Activated B cell treated with CpG ODN at 0.5 μM for 24 hours (primary cell): ENCODE results near the gene PAPPA. TPM values are rescaled to one million over a fixed set of nuclear protein-coding genes. Genes with fewer than 3 reads are reported as not detected.

Source experiments
- ATAC-seq: fragments of 200-7000 bp; cut with Tn5 transposase; one replicate; pipeline ENCODE4 v1.10.0; 2021; ENCODE audit warnings: low read depth, mild to moderate bottlenecking, moderate library complexity
- CTCF ChIA-PET: fragments of 350-600 bp; sonication (Branson Sonifier 250); formaldehyde crosslinking; loops from one replicate; lab custom pipeline; 2021; ENCODE audit warnings: antibody characterized with exemption; lab: Charles Lee
- POLR2A ChIA-PET: fragments of 350-600 bp; sonication (Branson Sonifier 250); formaldehyde crosslinking; loops from one replicate; lab custom pipeline; 2021; ENCODE audit warnings: antibody characterized with exemption; lab: Charles Lee
- DNase-seq: peaks from one replicate; pipeline ENCODE4 v3.0.0; 2022
- H3K27ac Mint-ChIP-seq: one replicate; pipeline ENCODE4 v1.8.0; 2020; ENCODE audit warnings: mixed read lengths
- H3K27me3 Mint-ChIP-seq: one replicate; pipeline ENCODE4 v1.8.0; 2021; ENCODE audit warnings: mixed read lengths
- H3K36me3 Mint-ChIP-seq: one replicate; pipeline ENCODE4 v1.8.0; 2021; ENCODE audit warnings: low read depth, mixed read lengths
- H3K4me1 Mint-ChIP-seq: one replicate; pipeline ENCODE4 v1.8.0; 2021; ENCODE audit warnings: mixed read lengths
- H3K4me3 Mint-ChIP-seq: one replicate; pipeline ENCODE4 v1.8.0; 2020; ENCODE audit warnings: mild to moderate bottlenecking, mixed read lengths
- H3K9me3 Mint-ChIP-seq: one replicate; pipeline ENCODE4 v1.8.0; 2020; ENCODE audit warnings: mixed read lengths
- intact Hi-C: fragments of 100-400 bp; cut with micrococcal nuclease; formaldehyde crosslinking; loops from one replicate; pipeline ENCODE4 v1.15.1; 2024
- total RNA-seq: library from RNA; stranded (reverse); gene quantifications from 2 replicates; pipeline ENCODE4 v1.2.3, GENCODE V29; 2022
- TF ChIP-seq, protein P1 (sequence below): fragments of 200-600 bp; IDR thresholded peaks from one replicate; pipeline ENCODE4 v1.8.0; 2022; ENCODE audit warnings: antibody characterized with exemption, mild to moderate bottlenecking

Gene PAPPA
- total RNA-seq, 1 donor from 2014 or later: not detected

DNA sequence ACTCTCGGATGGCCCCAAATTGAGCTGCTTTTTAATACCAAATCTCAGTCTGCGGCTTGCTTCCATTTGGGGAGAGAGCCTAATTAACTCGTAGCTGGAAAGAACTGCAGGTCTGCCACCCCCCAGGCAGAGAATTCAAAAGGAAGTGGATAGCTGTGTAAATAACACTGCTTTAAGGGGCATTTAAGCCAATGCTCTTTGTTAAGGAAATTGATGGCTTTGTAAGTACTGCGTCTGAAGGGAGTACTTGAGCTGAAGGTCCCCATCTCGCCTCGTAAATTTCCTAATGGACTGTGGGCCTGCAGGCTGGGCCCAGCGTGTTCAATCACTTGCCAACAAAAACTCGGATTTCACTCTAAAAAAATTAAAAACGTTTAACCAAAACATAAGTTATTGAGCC is 132.7 kb downstream of the PAPPA start:
- Mint-ChIP-seq H3K27ac (no peak overlapping the region), H3K4me3 (no peak overlapping the region), H3K36me3 (no peaks in the 10 kb centered on the region), H3K27me3 (peaks cover 2% of the 10 kb centered on the region), H3K9me3 (no peaks in the 10 kb centered on the region), H3K4me1 (no peaks in the 10 kb centered on the region)
- TF ChIP-seq, protein P1, sequence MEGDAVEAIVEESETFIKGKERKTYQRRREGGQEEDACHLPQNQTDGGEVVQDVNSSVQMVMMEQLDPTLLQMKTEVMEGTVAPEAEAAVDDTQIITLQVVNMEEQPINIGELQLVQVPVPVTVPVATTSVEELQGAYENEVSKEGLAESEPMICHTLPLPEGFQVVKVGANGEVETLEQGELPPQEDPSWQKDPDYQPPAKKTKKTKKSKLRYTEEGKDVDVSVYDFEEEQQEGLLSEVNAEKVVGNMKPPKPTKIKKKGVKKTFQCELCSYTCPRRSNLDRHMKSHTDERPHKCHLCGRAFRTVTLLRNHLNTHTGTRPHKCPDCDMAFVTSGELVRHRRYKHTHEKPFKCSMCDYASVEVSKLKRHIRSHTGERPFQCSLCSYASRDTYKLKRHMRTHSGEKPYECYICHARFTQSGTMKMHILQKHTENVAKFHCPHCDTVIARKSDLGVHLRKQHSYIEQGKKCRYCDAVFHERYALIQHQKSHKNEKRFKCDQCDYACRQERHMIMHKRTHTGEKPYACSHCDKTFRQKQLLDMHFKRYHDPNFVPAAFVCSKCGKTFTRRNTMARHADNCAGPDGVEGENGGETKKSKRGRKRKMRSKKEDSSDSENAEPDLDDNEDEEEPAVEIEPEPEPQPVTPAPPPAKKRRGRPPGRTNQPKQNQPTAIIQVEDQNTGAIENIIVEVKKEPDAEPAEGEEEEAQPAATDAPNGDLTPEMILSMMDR: no peak
- ATAC-seq (no peak), DNase-seq (no peak)
- intact Hi-C loops: no loop called here
- ChIA-PET POLR2A (interaction anchor here (0.6 kb wide), 1 partner anchor 781 kb away, joined by 3 read pairs; no protein-coding TSS in a partner anchor), CTCF (no interaction called here)

DNA sequence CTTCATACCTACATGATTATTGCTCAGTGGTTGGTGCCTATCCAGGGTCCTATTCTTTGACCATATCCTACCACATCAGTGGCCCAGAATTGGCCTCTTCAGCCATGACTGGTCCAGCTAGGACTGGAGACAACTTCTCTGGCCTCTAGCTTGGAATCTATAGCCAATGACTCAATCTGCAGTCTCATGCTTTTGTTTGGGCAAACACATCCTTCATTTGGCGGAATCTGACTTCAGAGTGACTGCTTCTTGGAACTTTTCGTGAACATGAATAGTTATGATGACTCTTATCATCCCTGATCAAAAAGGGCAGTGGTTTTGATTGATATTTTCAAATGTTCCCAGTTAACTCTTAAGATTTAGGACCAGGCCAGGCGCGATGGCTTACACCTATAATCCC is 134.1 kb downstream of the PAPPA start:
- H3K4me1 Mint-ChIP-seq: no peaks in the 10 kb centered on the region
- H3K9me3 Mint-ChIP-seq: no peaks in the 10 kb centered on the region
- DNase-seq: no peak
- intact Hi-C loops: no loop called here
- no peak overlapping the region for H3K27ac Mint-ChIP-seq
- H3K27me3 Mint-ChIP-seq: peaks cover 2% of the 10 kb centered on the region
- POLR2A ChIA-PET: no interaction called here
- no peak for ATAC-seq
- TF ChIP-seq, protein P1: no peak
- H3K4me3 Mint-ChIP-seq: no peak overlapping the region
- H3K36me3 Mint-ChIP-seq: no peaks in the 10 kb centered on the region
- CTCF ChIA-PET: no interaction called here

DNA sequence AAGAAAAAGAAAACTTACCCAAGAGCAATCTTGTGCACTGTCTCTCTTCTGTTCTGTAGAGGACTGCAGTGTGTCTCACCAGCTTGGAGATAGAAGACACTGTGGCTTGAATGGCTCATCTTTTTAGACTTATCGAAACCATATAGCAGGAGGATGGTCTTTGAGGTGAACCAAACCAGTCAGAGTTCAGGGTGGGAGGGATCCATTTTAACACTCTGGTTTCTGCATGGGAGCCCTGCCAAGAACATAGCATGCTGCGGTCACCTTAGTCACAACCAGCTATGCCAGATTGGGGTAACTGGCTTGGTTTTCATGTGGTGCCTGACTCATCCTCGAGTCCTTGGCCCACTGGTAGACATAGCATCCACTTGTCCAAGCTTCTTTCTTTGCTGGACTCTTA is 135.1 kb downstream of the PAPPA start:
- H3K4me3 Mint-ChIP-seq: no peak overlapping the region
- ChIA-PET POLR2A (no interaction called here), CTCF (no interaction called here)
- TF ChIP-seq, protein P1: no peak
- DNase-seq (no peak), ATAC-seq (no peak)
- intact Hi-C loops: no loop called here
- H3K4me1 Mint-ChIP-seq: no peaks in the 10 kb centered on the region
- H3K27me3 Mint-ChIP-seq: peaks cover 2% of the 10 kb centered on the region
- no peaks in the 10 kb centered on the region for H3K9me3 Mint-ChIP-seq
- H3K36me3 Mint-ChIP-seq: no peaks in the 10 kb centered on the region
- H3K27ac Mint-ChIP-seq: no peak overlapping the region

DNA sequence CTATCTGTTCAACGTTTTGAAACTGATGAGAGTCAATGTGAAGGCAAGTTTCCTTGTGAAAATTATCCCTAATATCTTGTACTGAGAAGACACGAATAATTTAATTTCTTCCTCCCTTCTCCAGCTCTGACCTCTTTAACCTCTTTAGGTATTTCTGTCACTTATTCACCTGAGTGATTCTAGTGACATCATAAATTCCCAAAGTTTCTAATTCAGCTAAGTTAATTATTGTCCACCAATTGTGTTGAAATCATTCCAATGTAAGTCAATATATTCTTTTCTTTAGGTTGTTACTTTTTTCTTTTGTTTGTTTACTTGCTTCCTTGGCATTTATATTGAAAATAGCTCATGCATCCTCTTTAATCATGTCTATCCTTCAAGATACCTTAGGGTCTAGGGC is 143.8 kb downstream of the PAPPA start:
- H3K36me3 Mint-ChIP-seq: no peaks in the 10 kb centered on the region
- no peak overlapping the region for H3K27ac Mint-ChIP-seq
- H3K4me1 Mint-ChIP-seq: no peaks in the 10 kb centered on the region
- no peak overlapping the region for H3K4me3 Mint-ChIP-seq
- intact Hi-C loops: no loop called here
- H3K27me3 Mint-ChIP-seq: no peaks in the 10 kb centered on the region
- ATAC-seq (no peak), DNase-seq (no peak)
- no peaks in the 10 kb centered on the region for H3K9me3 Mint-ChIP-seq
- TF ChIP-seq, protein P1: no peak
- ChIA-PET CTCF (no interaction called here), POLR2A (no interaction called here)

DNA sequence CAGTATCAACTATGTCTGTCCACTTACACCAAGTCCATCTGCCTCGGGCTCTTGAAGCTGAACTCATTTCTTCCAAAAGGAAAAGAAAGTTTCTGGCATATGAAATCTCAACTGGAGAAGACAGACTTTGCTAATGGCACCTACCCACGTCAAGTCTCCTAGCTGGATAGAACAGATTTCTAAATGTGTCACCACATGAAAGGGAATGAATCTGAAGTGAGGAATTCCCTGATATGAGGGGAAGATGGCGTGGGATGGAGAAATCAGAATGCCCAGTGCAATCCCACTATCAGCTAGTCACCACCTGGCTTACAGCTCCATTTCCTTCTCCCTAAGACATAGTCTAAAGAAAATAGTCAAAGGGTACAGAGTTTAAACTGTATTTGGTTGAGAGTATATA is 144.7 kb downstream of the PAPPA start:
- DNase-seq (no peak), ATAC-seq (no peak)
- no peaks in the 10 kb centered on the region for H3K4me1 Mint-ChIP-seq
- CTCF ChIA-PET: no interaction called here
- no peaks in the 10 kb centered on the region for H3K36me3 Mint-ChIP-seq
- intact Hi-C loops: no loop called here
- TF ChIP-seq, protein P1: no peak
- no peaks in the 10 kb centered on the region for H3K27me3 Mint-ChIP-seq
- POLR2A ChIA-PET: no interaction called here
- H3K4me3 Mint-ChIP-seq: no peak overlapping the region
- no peak overlapping the region for H3K27ac Mint-ChIP-seq
- no peaks in the 10 kb centered on the region for H3K9me3 Mint-ChIP-seq
